GM12878 (cell line): Measurements from ENCODE around the gene UGT3A2. TPM values are rescaled to one million over a fixed set of nuclear protein-coding genes. Genes with fewer than 3 reads are reported as not detected.

ENCODE experiments used
- ATAC-seq: fragments of 200-7000 bp; cut with Tn5 transposase; 3 replicates; pipeline ENCODE4 v1.9.1; 2020; ENCODE audit warnings: mild to moderate bottlenecking, moderate library complexity
- BruUV-seq: library from RNA; stranded (reverse); fragments of 400-500 nt; replicated peaks from 2 replicates; lab custom pipeline; 2021; lab: Mats Ljungman, UMichigan
- CTCF ChIA-PET: fragments of 300-600 bp; sonication (Branson Sonifier 250); formaldehyde crosslinking; extraction: SDS; loops from one replicate; lab custom pipeline; 2021; ENCODE audit warnings: inconsistent platforms; lab: Yijun Ruan, JAX
- POLR2A ChIA-PET: fragments of 350-600 bp; formaldehyde crosslinking; extraction: SDS; loops from one replicate; lab custom pipeline; 2021; ENCODE audit warnings: inconsistent platforms; lab: Charles Lee
- RAD21 ChIA-PET: fragments of 300-600 bp; sonication (Branson Sonifier 250); formaldehyde crosslinking; loops from one replicate; lab custom pipeline; 2023; ENCODE audit warnings: antibody characterized with exemption; ENCODE audit not compliant: unreplicated experiment; lab: Charles Lee
- SMC1A ChIA-PET: fragments of 300-600 bp; sonication (Branson Sonifier 250); formaldehyde crosslinking; loops from one replicate; lab custom pipeline; 2023; ENCODE audit not compliant: unreplicated experiment, uncharacterized antibody; lab: Charles Lee
- DNase-seq: peaks from one replicate; pipeline ENCODE4 v3.0.0-alpha.2; 2011; ENCODE audit warnings: low read depth, low spot score
- FAIRE-seq: peaks from 3 replicates; lab custom pipeline; 2011; peaks lifted over from hg19 to GRCh38; lab: Jason Lieb, UNC
- H2AFZ ChIP-seq: 2 replicates; pipeline ENCODE4 v1.6.0; 2011; ENCODE audit warnings: low read depth, low read length, control low read depth; ENCODE audit not compliant: control insufficient read depth
- H3K27ac ChIP-seq: 2 replicates; pipeline ENCODE4 v1.5.1; 2011; ENCODE audit warnings: control low read depth; ENCODE audit not compliant: control insufficient read depth, insufficient read depth
- H3K27me3 ChIP-seq, 2 experiments: replicated peaks in 1 of 2; 2 replicates each; pipeline versions ENCODE4 v1.6.0 to v1.6.1; 2011; ENCODE audit warnings: low read length in 1 of 2; ENCODE audit not compliant: control insufficient read depth in 2 of 2, insufficient read depth in 2 of 2
- H3K36me3 ChIP-seq, 2 experiments: 2 replicates each; pipeline ENCODE4 v1.5.1; 2011; ENCODE audit warnings: low read length in 1 of 2; ENCODE audit not compliant: control insufficient read depth in 2 of 2, insufficient read depth in 2 of 2
- H3K4me1 ChIP-seq: 2 replicates; pipeline ENCODE4 v1.6.1; 2011; ENCODE audit warnings: mild to moderate bottlenecking, low read length, moderate library complexity, mixed read lengths; ENCODE audit not compliant: control insufficient read depth, insufficient read depth
- H3K4me2 ChIP-seq: 2 replicates; pipeline ENCODE4 v1.6.0; 2011; ENCODE audit warnings: control low read depth; ENCODE audit not compliant: control insufficient read depth, insufficient read depth
- H3K4me3 ChIP-seq: fragments of 200-600 bp; sonication (generic); 2 replicates; pipeline ENCODE4 v1.5.1; 2016
- H3K79me2 ChIP-seq: 2 replicates; pipeline ENCODE4 v1.6.0; 2011; ENCODE audit warnings: low read length; ENCODE audit not compliant: control insufficient read depth, insufficient read depth
- H3K9ac ChIP-seq: 2 replicates; pipeline ENCODE4 v1.8.0; 2011; ENCODE audit warnings: low read length, control low read depth, mixed read lengths; ENCODE audit not compliant: control insufficient read depth, insufficient read depth
- H3K9me3 ChIP-seq: replicated peaks from 3 replicates; pipeline ENCODE4 v1.5.1; 2011; ENCODE audit warnings: mild to moderate bottlenecking, low read length; ENCODE audit not compliant: control insufficient read depth, insufficient read depth
- H4K20me1 ChIP-seq: 2 replicates; pipeline ENCODE4 v1.6.0; 2011; ENCODE audit not compliant: control insufficient read depth, insufficient read depth
- BRCA1 ChIP-seq: IDR thresholded peaks from 2 replicates; pipeline ENCODE4 v1.6.1; 2011; ENCODE audit warnings: low read depth, low read length, improper control_type of control experiment
- CBX5 ChIP-seq: sonication (generic); IDR thresholded peaks from 2 replicates; pipeline ENCODE4 v1.6.1; 2016; ENCODE audit warnings: low read depth, moderate library complexity, mild to moderate bottlenecking, inconsistent platforms
- CHD1 ChIP-seq: IDR thresholded peaks from 2 replicates; pipeline ENCODE4 v1.6.1; 2012; ENCODE audit warnings: low read depth, low read length, improper control_type of control experiment
- PML ChIP-seq: IDR thresholded peaks from 2 replicates; pipeline ENCODE4 v1.6.1; 2012; ENCODE audit warnings: low read length, inconsistent platforms
- RELA ChIP-seq: fragments of 450-650 bp; IDR thresholded peaks from 2 replicates; pipeline ENCODE4 v1.8.0; 2014; ENCODE audit warnings: borderline replicate concordance; ENCODE audit not compliant: partially characterized antibody
- SRF ChIP-seq, 2 experiments: IDR thresholded peaks; 2 replicates each; pipeline ENCODE4 v1.6.1; 2011; ENCODE audit warnings: low read depth in 2 of 2, low read length in 2 of 2, mild to moderate bottlenecking in 1 of 2, moderate library complexity in 1 of 2
- STAT1 ChIP-seq: fragments of 450-650 bp; conservative IDR thresholded peaks from 2 replicates; pipeline ENCODE4 v1.6.1; 2014; ENCODE audit warnings: antibody characterized with exemption, mild to moderate bottlenecking
- SUPT20H ChIP-seq: IDR thresholded peaks from 2 replicates; pipeline ENCODE4 v1.6.1; 2011; ENCODE audit warnings: low read depth, mild to moderate bottlenecking, low read length, moderate library complexity, borderline replicate concordance; ENCODE audit not compliant: control insufficient read depth
- WRNIP1 ChIP-seq: IDR thresholded peaks from 2 replicates; pipeline ENCODE4 v1.6.1; 2011; ENCODE audit warnings: low read depth, low read length, improper control_type of control experiment, borderline replicate concordance
- WGBS: methylation state at CpG from one replicate; pipeline ENCODE4 v1.1.6; 2016; ENCODE audit warnings: low lambda C conversion rate; ENCODE audit not compliant: insufficient replicate concordance, insufficient coverage; ENCODE audit errors: missing lambda C conversion rate; 5-methylcytosine and 5-hydroxymethylcytosine counted together
- in situ Hi-C: fragments of 300-500 bp; cut with MboI; formaldehyde crosslinking; loops from 9 replicates; pipeline ENCODE4 v1.14.3; 2018; ENCODE audit warnings: mixed read lengths
- intact Hi-C: fragments of 100-400 bp; cut with micrococcal nuclease; formaldehyde crosslinking; loops from one replicate; pipeline ENCODE4 v1.14.2; 2022; ENCODE audit not compliant: unreplicated experiment
- polyA plus RNA-seq, 11 experiments: library from polyadenylated mRNA; depleted of rRNA in 4 of 11; unstranded in 6 of 11; stranded (reverse) in 5 of 11; fragments of >200 nt; fragmentation: Nextera tagmentation in 4 of 11; fragmentation: Illumina TruSeq in 1 of 11; extraction: Ambion mirVana in 4 of 11; extraction: Trizol in 1 of 11; gene quantifications; 1 replicate in 1 of 11; 2 replicates in 10 of 11; pipeline versions ENCODE4 v1.2.1 to v1.2.3, GENCODE V29; 2011 to 2016; ENCODE audit warnings: inconsistent platforms in 2 of 11, missing spikeins in 2 of 11, low read depth in 1 of 11
- total RNA-seq, 4 experiments: library from RNA; depleted of rRNA in 3 of 4; stranded (reverse); fragments of >200 nt in 3 of 4; fragmentation: Illumina TruSeq in 1 of 4; extraction: Trizol in 1 of 4; gene quantifications; 2 replicates each; pipeline versions ENCODE4 v1.2.1 to v1.2.3, GENCODE V29; 2013 to 2021
- TF ChIP-seq, protein P1 (sequence below): IDR thresholded peaks from 2 replicates; pipeline ENCODE4 v1.6.1; 2012; ENCODE audit warnings: low read depth, low read length, improper control_type of control experiment
- TF ChIP-seq, protein P2 (sequence below): fragments of 450-650 bp; IDR thresholded peaks from 2 replicates; pipeline ENCODE4 v1.6.1; 2017; ENCODE audit warnings: antibody characterized with exemption, mild to moderate bottlenecking, moderate library complexity
- TF ChIP-seq, protein P3 (sequence below): fragments of 450-650 bp; IDR thresholded peaks from 2 replicates; pipeline ENCODE4 v1.6.1; 2017; ENCODE audit warnings: borderline replicate concordance

The UGT3A2 gene
- total and polyA plus RNA-seq, 10 of the 15 experiments (the other 5 are each of a cell fraction or from before 2014, with no cell fraction given) = 0.02 to 0.50 (median 0.09) TPM; not detected in 7

DNA sequence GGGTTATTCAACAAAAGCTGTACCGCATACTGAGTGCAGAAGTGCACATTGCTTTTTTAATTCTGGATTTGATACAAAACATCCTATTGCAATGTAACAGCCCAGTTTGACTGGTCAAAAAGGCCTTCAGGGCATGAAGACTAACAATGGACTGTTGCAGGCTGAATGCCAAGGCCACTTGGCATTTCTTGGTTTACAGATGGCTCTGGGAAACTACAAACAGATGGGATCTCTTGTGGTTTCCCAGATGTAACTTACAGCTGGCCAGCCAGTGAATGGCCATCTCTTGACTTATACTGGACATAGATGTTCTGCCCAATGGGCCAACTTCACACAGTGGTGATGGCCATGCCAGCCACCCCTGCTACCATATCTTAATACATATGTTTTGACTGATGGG lies 36.8 kb downstream of the UGT3A2 start:
- Histone ChIP-seq H3K79me2 (no peaks in the 10 kb centered on the region), H3K4me3 (no peak overlapping the region), H3K4me2 (no peak overlapping the region), H3K27ac (no peak overlapping the region), H4K20me1 (no peaks in the 10 kb centered on the region), H3K27me3 (no peaks in the 10 kb centered on the region), H3K36me3 (no peaks in the 10 kb centered on the region), H2AFZ (no peak overlapping the region), H3K9me3 (no peaks in the 10 kb centered on the region), H3K4me1 (no peaks in the 10 kb centered on the region), H3K9ac (no peak overlapping the region)
- intact Hi-C loops = no loop called here
- in situ Hi-C loops = no loop called here
- 88% methylated on average over 1 of the region's 1 CpG for WGBS
- POLR2A ChIA-PET = no interaction called here
- TF ChIP-seq WRNIP1 = no peak
- TF ChIP-seq, protein P1, sequence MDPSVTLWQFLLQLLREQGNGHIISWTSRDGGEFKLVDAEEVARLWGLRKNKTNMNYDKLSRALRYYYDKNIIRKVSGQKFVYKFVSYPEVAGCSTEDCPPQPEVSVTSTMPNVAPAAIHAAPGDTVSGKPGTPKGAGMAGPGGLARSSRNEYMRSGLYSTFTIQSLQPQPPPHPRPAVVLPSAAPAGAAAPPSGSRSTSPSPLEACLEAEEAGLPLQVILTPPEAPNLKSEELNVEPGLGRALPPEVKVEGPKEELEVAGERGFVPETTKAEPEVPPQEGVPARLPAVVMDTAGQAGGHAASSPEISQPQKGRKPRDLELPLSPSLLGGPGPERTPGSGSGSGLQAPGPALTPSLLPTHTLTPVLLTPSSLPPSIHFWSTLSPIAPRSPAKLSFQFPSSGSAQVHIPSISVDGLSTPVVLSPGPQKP = no peak
- no peak for TF ChIP-seq SRF (IDR thresholded peaks at IDR 0.05; ENCODE audit: low read depth in 2 of 2, low read length in 2 of 2)
- TF ChIP-seq CBX5 = no peak
- TF ChIP-seq, protein P2, sequence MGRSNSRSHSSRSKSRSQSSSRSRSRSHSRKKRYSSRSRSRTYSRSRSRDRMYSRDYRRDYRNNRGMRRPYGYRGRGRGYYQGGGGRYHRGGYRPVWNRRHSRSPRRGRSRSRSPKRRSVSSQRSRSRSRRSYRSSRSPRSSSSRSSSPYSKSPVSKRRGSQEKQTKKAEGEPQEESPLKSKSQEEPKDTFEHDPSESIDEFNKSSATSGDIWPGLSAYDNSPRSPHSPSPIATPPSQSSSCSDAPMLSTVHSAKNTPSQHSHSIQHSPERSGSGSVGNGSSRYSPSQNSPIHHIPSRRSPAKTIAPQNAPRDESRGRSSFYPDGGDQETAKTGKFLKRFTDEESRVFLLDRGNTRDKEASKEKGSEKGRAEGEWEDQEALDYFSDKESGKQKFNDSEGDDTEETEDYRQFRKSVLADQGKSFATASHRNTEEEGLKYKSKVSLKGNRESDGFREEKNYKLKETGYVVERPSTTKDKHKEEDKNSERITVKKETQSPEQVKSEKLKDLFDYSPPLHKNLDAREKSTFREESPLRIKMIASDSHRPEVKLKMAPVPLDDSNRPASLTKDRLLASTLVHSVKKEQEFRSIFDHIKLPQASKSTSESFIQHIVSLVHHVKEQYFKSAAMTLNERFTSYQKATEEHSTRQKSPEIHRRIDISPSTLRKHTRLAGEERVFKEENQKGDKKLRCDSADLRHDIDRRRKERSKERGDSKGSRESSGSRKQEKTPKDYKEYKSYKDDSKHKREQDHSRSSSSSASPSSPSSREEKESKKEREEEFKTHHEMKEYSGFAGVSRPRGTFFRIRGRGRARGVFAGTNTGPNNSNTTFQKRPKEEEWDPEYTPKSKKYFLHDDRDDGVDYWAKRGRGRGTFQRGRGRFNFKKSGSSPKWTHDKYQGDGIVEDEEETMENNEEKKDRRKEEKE = no peak
- TF ChIP-seq PML = no peak
- TF ChIP-seq BRCA1 = no peak
- TF ChIP-seq CHD1 = no peak
- no peak for TF ChIP-seq STAT1
- TF ChIP-seq, protein P3, sequence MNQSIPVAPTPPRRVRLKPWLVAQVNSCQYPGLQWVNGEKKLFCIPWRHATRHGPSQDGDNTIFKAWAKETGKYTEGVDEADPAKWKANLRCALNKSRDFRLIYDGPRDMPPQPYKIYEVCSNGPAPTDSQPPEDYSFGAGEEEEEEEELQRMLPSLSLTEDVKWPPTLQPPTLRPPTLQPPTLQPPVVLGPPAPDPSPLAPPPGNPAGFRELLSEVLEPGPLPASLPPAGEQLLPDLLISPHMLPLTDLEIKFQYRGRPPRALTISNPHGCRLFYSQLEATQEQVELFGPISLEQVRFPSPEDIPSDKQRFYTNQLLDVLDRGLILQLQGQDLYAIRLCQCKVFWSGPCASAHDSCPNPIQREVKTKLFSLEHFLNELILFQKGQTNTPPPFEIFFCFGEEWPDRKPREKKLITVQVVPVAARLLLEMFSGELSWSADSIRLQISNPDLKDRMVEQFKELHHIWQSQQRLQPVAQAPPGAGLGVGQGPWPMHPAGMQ = no peak
- TF ChIP-seq RELA = no peak
- TF ChIP-seq SUPT20H = no peak
- FAIRE-seq = no peak
- no TSS peak for BruUV-seq
- RAD21 ChIA-PET = no interaction called here
- no peak for ATAC-seq
- SMC1A ChIA-PET = no interaction called here
- no peak for DNase-seq
- CTCF ChIA-PET = no interaction called here
